GM12878 (cell line): ENCODE results near the gene ISL2. TPM values are rescaled to one million over a fixed set of nuclear protein-coding genes. Genes with fewer than 3 reads are reported as not detected.

ENCODE experiments used
- ATAC-seq: fragments of 200-7000 bp; cut with Tn5 transposase; 3 replicates; pipeline ENCODE4 v1.9.1; 2020; ENCODE audit warnings: mild to moderate bottlenecking, moderate library complexity
- BruUV-seq: library from RNA; stranded (reverse); fragments of 400-500 nt; replicated peaks from 2 replicates; lab custom pipeline; 2021; lab: Mats Ljungman, UMichigan
- CTCF ChIA-PET: fragments of 300-600 bp; sonication (Branson Sonifier 250); formaldehyde crosslinking; extraction: SDS; loops from one replicate; lab custom pipeline; 2021; ENCODE audit warnings: inconsistent platforms; lab: Yijun Ruan, JAX
- POLR2A ChIA-PET: fragments of 350-600 bp; formaldehyde crosslinking; extraction: SDS; loops from one replicate; lab custom pipeline; 2021; ENCODE audit warnings: inconsistent platforms; lab: Charles Lee
- RAD21 ChIA-PET: fragments of 300-600 bp; sonication (Branson Sonifier 250); formaldehyde crosslinking; loops from one replicate; lab custom pipeline; 2023; ENCODE audit warnings: antibody characterized with exemption; ENCODE audit not compliant: unreplicated experiment; lab: Charles Lee
- SMC1A ChIA-PET: fragments of 300-600 bp; sonication (Branson Sonifier 250); formaldehyde crosslinking; loops from one replicate; lab custom pipeline; 2023; ENCODE audit not compliant: unreplicated experiment, uncharacterized antibody; lab: Charles Lee
- DNase-seq: peaks from one replicate; pipeline ENCODE4 v3.0.0-alpha.2; 2011; ENCODE audit warnings: low read depth, low spot score
- FAIRE-seq: peaks from 3 replicates; lab custom pipeline; 2011; peaks lifted over from hg19 to GRCh38; lab: Jason Lieb, UNC
- H2AFZ ChIP-seq: 2 replicates; pipeline ENCODE4 v1.6.0; 2011; ENCODE audit warnings: low read depth, low read length, control low read depth; ENCODE audit not compliant: control insufficient read depth
- H3K27ac ChIP-seq: 2 replicates; pipeline ENCODE4 v1.5.1; 2011; ENCODE audit warnings: control low read depth; ENCODE audit not compliant: control insufficient read depth, insufficient read depth
- H3K27me3 ChIP-seq, 2 experiments: replicated peaks in 1 of 2; 2 replicates each; pipeline versions ENCODE4 v1.6.0 to v1.6.1; 2011; ENCODE audit warnings: low read length in 1 of 2; ENCODE audit not compliant: control insufficient read depth in 2 of 2, insufficient read depth in 2 of 2
- H3K36me3 ChIP-seq, 2 experiments: 2 replicates each; pipeline ENCODE4 v1.5.1; 2011; ENCODE audit warnings: low read length in 1 of 2; ENCODE audit not compliant: control insufficient read depth in 2 of 2, insufficient read depth in 2 of 2
- H3K4me1 ChIP-seq: 2 replicates; pipeline ENCODE4 v1.6.1; 2011; ENCODE audit warnings: mild to moderate bottlenecking, low read length, moderate library complexity, mixed read lengths; ENCODE audit not compliant: control insufficient read depth, insufficient read depth
- H3K4me2 ChIP-seq: 2 replicates; pipeline ENCODE4 v1.6.0; 2011; ENCODE audit warnings: control low read depth; ENCODE audit not compliant: control insufficient read depth, insufficient read depth
- H3K4me3 ChIP-seq: fragments of 200-600 bp; sonication (generic); 2 replicates; pipeline ENCODE4 v1.5.1; 2016
- H3K79me2 ChIP-seq: 2 replicates; pipeline ENCODE4 v1.6.0; 2011; ENCODE audit warnings: low read length; ENCODE audit not compliant: control insufficient read depth, insufficient read depth
- H3K9ac ChIP-seq: 2 replicates; pipeline ENCODE4 v1.8.0; 2011; ENCODE audit warnings: low read length, control low read depth, mixed read lengths; ENCODE audit not compliant: control insufficient read depth, insufficient read depth
- H3K9me3 ChIP-seq: replicated peaks from 3 replicates; pipeline ENCODE4 v1.5.1; 2011; ENCODE audit warnings: mild to moderate bottlenecking, low read length; ENCODE audit not compliant: control insufficient read depth, insufficient read depth
- H4K20me1 ChIP-seq: 2 replicates; pipeline ENCODE4 v1.6.0; 2011; ENCODE audit not compliant: control insufficient read depth, insufficient read depth
- ATF2 ChIP-seq: IDR thresholded peaks from 2 replicates; pipeline ENCODE4 v1.6.1; 2012; ENCODE audit warnings: low read length, inconsistent platforms
- BCL11A ChIP-seq: IDR thresholded peaks from 2 replicates; pipeline ENCODE4 v1.6.1; 2011; ENCODE audit warnings: low read depth, low read length
- CHD4 ChIP-seq: fragments of 200-600 bp; sonication (generic); IDR thresholded peaks from 2 replicates; pipeline ENCODE4 v1.6.1; 2016; ENCODE audit warnings: mild to moderate bottlenecking
- EZH2 ChIP-seq: IDR thresholded peaks from 2 replicates; pipeline ENCODE4 v1.6.1; 2012; ENCODE audit warnings: low read depth, mild to moderate bottlenecking, control low read depth, inconsistent platforms, low read length, borderline replicate concordance; ENCODE audit not compliant: control insufficient read depth
- GATAD2B ChIP-seq: fragments of 450-650 bp; conservative IDR thresholded peaks from 2 replicates; pipeline ENCODE4 v1.6.1; 2017; ENCODE audit warnings: low read depth, mild to moderate bottlenecking, moderate library complexity
- HDAC6 ChIP-seq: fragments of 200-600 bp; sonication (generic); IDR thresholded peaks from one replicate; pipeline ENCODE4 v1.8.0; 2017; ENCODE audit warnings: antibody characterized with exemption; ENCODE audit not compliant: unreplicated experiment
- PAX5 ChIP-seq: IDR thresholded peaks from 2 replicates; pipeline ENCODE4 v1.6.1; 2011; ENCODE audit warnings: low read depth, low read length, borderline replicate concordance
- POLR2AphosphoS2 ChIP-seq: IDR thresholded peaks from 2 replicates; pipeline ENCODE4 v1.6.1; 2011; ENCODE audit warnings: low read depth, mild to moderate bottlenecking, low read length, improper control_type of control experiment, moderate library complexity
- RCOR1 ChIP-seq: conservative IDR thresholded peaks from 2 replicates; pipeline ENCODE4 v1.6.1; 2012; ENCODE audit warnings: low read depth, low read length, improper control_type of control experiment
- RELB ChIP-seq: fragments of 450-650 bp; IDR thresholded peaks from 2 replicates; pipeline ENCODE4 v1.6.1; 2017; ENCODE audit warnings: low read depth, mild to moderate bottlenecking, moderate library complexity
- SIN3A ChIP-seq: IDR thresholded peaks from 2 replicates; pipeline ENCODE4 v1.6.1; 2012; ENCODE audit warnings: low read depth, low read length, improper control_type of control experiment
- SIX5 ChIP-seq: IDR thresholded peaks from 2 replicates; pipeline ENCODE4 v1.6.1; 2011; ENCODE audit warnings: mild to moderate bottlenecking, low read depth, low read length, moderate library complexity; ENCODE audit not compliant: severe bottlenecking
- TBL1XR1 ChIP-seq: IDR thresholded peaks from 2 replicates; pipeline ENCODE4 v1.6.1; 2012; ENCODE audit warnings: low read depth, low read length, improper control_type of control experiment
- ZBTB11 ChIP-seq: fragments of 450-650 bp; formaldehyde crosslinking; IDR thresholded peaks from 2 replicates; pipeline ENCODE4 v1.5.0; 2022; ENCODE audit warnings: mild to moderate bottlenecking, missing genetic modification characterization
- ZNF207 ChIP-seq: fragments of 450-650 bp; IDR thresholded peaks from 2 replicates; pipeline ENCODE4 v1.6.1; 2014; ENCODE audit warnings: antibody characterized with exemption, mild to moderate bottlenecking, borderline replicate concordance
- ZNF274 ChIP-seq: IDR thresholded peaks from one replicate; pipeline ENCODE4 v1.8.0; 2011; ENCODE audit not compliant: insufficient read length, insufficient read depth
- ZZZ3 ChIP-seq: IDR thresholded peaks from 2 replicates; pipeline ENCODE4 v1.6.1; 2011; ENCODE audit warnings: low read depth; ENCODE audit not compliant: control insufficient read depth, insufficient read length
- WGBS: methylation state at CpG from one replicate; pipeline ENCODE4 v1.1.6; 2016; ENCODE audit warnings: low lambda C conversion rate; ENCODE audit not compliant: insufficient replicate concordance, insufficient coverage; ENCODE audit errors: missing lambda C conversion rate; 5-methylcytosine and 5-hydroxymethylcytosine counted together
- in situ Hi-C: fragments of 300-500 bp; cut with MboI; formaldehyde crosslinking; loops from 9 replicates; pipeline ENCODE4 v1.14.3; 2018; ENCODE audit warnings: mixed read lengths
- intact Hi-C: fragments of 100-400 bp; cut with micrococcal nuclease; formaldehyde crosslinking; loops from one replicate; pipeline ENCODE4 v1.14.2; 2022; ENCODE audit not compliant: unreplicated experiment
- polyA plus RNA-seq, 11 experiments: library from polyadenylated mRNA; depleted of rRNA in 4 of 11; unstranded in 6 of 11; stranded (reverse) in 5 of 11; fragments of >200 nt; fragmentation: Nextera tagmentation in 4 of 11; fragmentation: Illumina TruSeq in 1 of 11; extraction: Ambion mirVana in 4 of 11; extraction: Trizol in 1 of 11; gene quantifications; 1 replicate in 1 of 11; 2 replicates in 10 of 11; pipeline versions ENCODE4 v1.2.1 to v1.2.3, GENCODE V29; 2011 to 2016; ENCODE audit warnings: inconsistent platforms in 2 of 11, missing spikeins in 2 of 11, low read depth in 1 of 11
- total RNA-seq, 4 experiments: library from RNA; depleted of rRNA in 3 of 4; stranded (reverse); fragments of >200 nt in 3 of 4; fragmentation: Illumina TruSeq in 1 of 4; extraction: Trizol in 1 of 4; gene quantifications; 2 replicates each; pipeline versions ENCODE4 v1.2.1 to v1.2.3, GENCODE V29; 2013 to 2021

Gene ISL2
- total and polyA plus RNA-seq, 10 of the 15 experiments (the other 5 are each of a cell fraction or from before 2014, with no cell fraction given): 0.05 to 0.26 (median 0.08) TPM; not detected in 7

DNA sequence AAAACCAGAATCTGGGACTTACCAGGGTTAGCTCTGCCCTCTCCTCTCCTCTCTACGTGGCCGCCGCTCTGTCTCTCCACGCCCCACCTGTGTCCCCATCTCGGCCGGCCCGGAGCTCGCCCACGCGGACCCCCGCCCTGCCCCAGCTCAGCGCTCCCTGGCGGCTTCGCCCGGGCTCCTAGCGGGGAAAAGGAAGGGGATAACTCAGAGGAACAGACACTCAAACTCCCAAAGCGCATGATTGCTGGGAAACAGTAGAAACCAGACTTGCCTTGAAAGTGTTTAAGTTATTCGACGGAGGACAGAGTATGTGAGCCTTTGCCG lies 5.4 kb downstream of the ISL2 start:
- no peak for FAIRE-seq
- POLR2A ChIA-PET: no interaction called here

More for the DNA sequence above, 5.4 kb downstream of the ISL2 start:
- no peaks in the 10 kb centered on the region for H4K20me1 ChIP-seq
- ChIA-PET RAD21 (no interaction called here), SMC1A (no interaction called here), CTCF (no interaction called here)
- DNase-seq (no peak), ATAC-seq (no peak)
- no peaks in the 10 kb centered on the region for H3K36me3 ChIP-seq
- 79% methylated on average over 16 of the region's 20 CpGs for WGBS
- H3K4me1 ChIP-seq: peaks cover 35% of the 10 kb centered on the region
- H2AFZ ChIP-seq: no peak overlapping the region
- no peak overlapping the region for H3K4me2 ChIP-seq
- peaks cover 33 to 38% of the 10 kb centered on the region in 2 experiments for H3K27me3 ChIP-seq
- intact Hi-C loops: no loop called here
- no TSS peak for BruUV-seq
- H3K27ac ChIP-seq: no peak overlapping the region
- no peak for TF ChIP-seq GATAD2B
- no peak for TF ChIP-seq CHD4
- TF ChIP-seq EZH2: no peak
- no peak for TF ChIP-seq RCOR1
- no peak for TF ChIP-seq TBL1XR1
- TF ChIP-seq SIN3A: no peak
- TF ChIP-seq ZBTB11 (CRISPR knock-in tag): no peak
- no peak for TF ChIP-seq ZNF274
- no peak for TF ChIP-seq ZNF207
- TF ChIP-seq ZZZ3: no peak
- no peak for TF ChIP-seq HDAC6
- TF ChIP-seq RELB: no peak
- no peak for TF ChIP-seq ATF2
- TF ChIP-seq PAX5: no peak
- no peak for TF ChIP-seq SIX5
- TF ChIP-seq POLR2AphosphoS2: no peak
- TF ChIP-seq BCL11A: no peak
- no peak overlapping the region for H3K4me3 ChIP-seq
- in situ Hi-C loops: no loop called here
- H3K9me3 ChIP-seq: no peaks in the 10 kb centered on the region; the same call in 1 of the 3 replicates
- no peaks in the 10 kb centered on the region; the same call in 1 of the 2 replicates for H3K79me2 ChIP-seq
- H3K9ac ChIP-seq: no peak overlapping the region
